ENCODE measurements around the gene NUAK2.

DNA sequence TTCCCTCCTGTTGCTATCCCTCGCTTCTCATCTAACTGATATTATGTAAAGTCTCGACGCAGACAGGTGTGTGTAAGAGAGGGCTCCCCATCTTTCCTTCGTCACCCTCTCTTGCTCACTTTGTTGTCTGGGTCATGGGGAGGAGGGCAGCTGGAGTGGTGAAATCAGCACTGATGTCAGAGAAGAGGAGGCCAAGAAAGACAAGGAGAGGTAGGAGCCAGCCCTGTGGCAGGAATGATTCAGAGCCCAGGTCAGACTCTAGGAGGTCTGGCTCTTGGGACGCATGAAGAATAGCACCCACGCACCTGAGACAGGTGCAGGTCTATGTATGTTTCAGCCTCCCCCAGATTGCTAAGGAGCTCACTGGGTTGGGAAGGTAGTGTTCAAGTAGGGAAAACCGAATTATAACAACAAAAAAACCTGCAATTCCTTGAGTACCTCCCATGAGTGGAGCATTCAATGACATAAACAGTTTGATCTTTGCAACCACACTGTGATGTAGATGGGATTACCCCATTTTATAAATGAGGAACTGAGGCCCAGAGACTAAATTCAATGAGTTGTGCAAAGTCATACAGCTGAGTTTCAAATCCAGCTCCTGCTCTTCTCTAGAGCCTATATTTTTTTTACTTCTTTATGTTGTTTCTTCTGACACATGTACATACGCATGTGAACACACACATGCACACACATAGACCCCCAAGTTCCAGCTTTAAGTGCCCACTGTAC, 10.4 kb downstream of the NUAK2 start:
- TF ChIP-seq, protein P1, sequence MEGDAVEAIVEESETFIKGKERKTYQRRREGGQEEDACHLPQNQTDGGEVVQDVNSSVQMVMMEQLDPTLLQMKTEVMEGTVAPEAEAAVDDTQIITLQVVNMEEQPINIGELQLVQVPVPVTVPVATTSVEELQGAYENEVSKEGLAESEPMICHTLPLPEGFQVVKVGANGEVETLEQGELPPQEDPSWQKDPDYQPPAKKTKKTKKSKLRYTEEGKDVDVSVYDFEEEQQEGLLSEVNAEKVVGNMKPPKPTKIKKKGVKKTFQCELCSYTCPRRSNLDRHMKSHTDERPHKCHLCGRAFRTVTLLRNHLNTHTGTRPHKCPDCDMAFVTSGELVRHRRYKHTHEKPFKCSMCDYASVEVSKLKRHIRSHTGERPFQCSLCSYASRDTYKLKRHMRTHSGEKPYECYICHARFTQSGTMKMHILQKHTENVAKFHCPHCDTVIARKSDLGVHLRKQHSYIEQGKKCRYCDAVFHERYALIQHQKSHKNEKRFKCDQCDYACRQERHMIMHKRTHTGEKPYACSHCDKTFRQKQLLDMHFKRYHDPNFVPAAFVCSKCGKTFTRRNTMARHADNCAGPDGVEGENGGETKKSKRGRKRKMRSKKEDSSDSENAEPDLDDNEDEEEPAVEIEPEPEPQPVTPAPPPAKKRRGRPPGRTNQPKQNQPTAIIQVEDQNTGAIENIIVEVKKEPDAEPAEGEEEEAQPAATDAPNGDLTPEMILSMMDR (IDR thresholded peaks at IDR 0.05), result no peak
- TF ChIP-seq POLR2A (IDR thresholded peaks at IDR 0.05), result no peak
